H9 (cell line): ENCODE results near the gene PPM1G. TPM values are rescaled to one million over a fixed set of nuclear protein-coding genes. Genes with fewer than 3 reads are reported as not detected.
A peak's percentile ranks its signal among the peaks of the same experiment; 100 is the strongest.

ENCODE experiments used
- DNase-seq: peaks from one replicate; pipeline ENCODE4 v3.0.0-alpha.2; 2017
- H2AFZ ChIP-seq: one replicate; pipeline ENCODE4 v1.6.1; 2013; ENCODE audit warnings: mild to moderate bottlenecking, low read length, control low read depth, moderate library complexity
- H2AK5ac ChIP-seq: 2 replicates; pipeline ENCODE4 v1.6.1; 2013; ENCODE audit warnings: low read length, control low read depth, mixed read lengths; ENCODE audit not compliant: insufficient read length
- H2BK120ac ChIP-seq: one replicate; pipeline ENCODE4 v1.6.1; 2013; ENCODE audit warnings: low read depth, mild to moderate bottlenecking, low read length, control low read depth, inconsistent platforms; ENCODE audit not compliant: poor library complexity, severe bottlenecking
- H2BK12ac ChIP-seq: 2 replicates; pipeline ENCODE4 v1.6.1; 2013; ENCODE audit warnings: low read length, control low read depth, mixed read lengths, low read depth; ENCODE audit not compliant: insufficient read length
- H2BK15ac ChIP-seq: 2 replicates; pipeline ENCODE4 v1.6.1; 2013; ENCODE audit warnings: low read depth, low read length, control low read depth
- H2BK20ac ChIP-seq: one replicate; pipeline ENCODE4 v1.6.1; 2013; ENCODE audit warnings: low read depth, mild to moderate bottlenecking, low read length, control low read depth, inconsistent platforms; ENCODE audit not compliant: poor library complexity, severe bottlenecking
- H2BK5ac ChIP-seq: 2 replicates; pipeline ENCODE4 v1.6.1; 2013; ENCODE audit warnings: low read length, control low read depth, mixed read lengths; ENCODE audit not compliant: insufficient read length
- H3K14ac ChIP-seq: 2 replicates; pipeline ENCODE4 v1.6.1; 2013; ENCODE audit warnings: low read length, control low read depth; ENCODE audit not compliant: insufficient read depth
- H3K18ac ChIP-seq: 2 replicates; pipeline ENCODE4 v1.6.1; 2013; ENCODE audit warnings: low read depth, mild to moderate bottlenecking, mixed read lengths, low read length, control low read depth; ENCODE audit not compliant: insufficient read length
- H3K23ac ChIP-seq: 2 replicates; pipeline ENCODE4 v1.6.1; 2013; ENCODE audit warnings: low read length, control low read depth, mixed read lengths, low read depth; ENCODE audit not compliant: insufficient read length
- H3K23me2 ChIP-seq: 2 replicates; pipeline ENCODE4 v1.6.1; 2013; ENCODE audit warnings: low read depth, mild to moderate bottlenecking, mixed read lengths, low read length, control low read depth; ENCODE audit not compliant: insufficient read length, poor library complexity, severe bottlenecking
- H3K27ac ChIP-seq: 2 replicates; pipeline ENCODE4 v1.5.1; 2013; ENCODE audit warnings: low read length, control low read depth, mixed read lengths, low read depth; ENCODE audit not compliant: insufficient read length
- H3K27me3 ChIP-seq: 2 replicates; pipeline ENCODE4 v1.6.1; 2013; ENCODE audit warnings: low read length, control low read depth, inconsistent platforms; ENCODE audit not compliant: insufficient read depth
- H3K4ac ChIP-seq: 2 replicates; pipeline ENCODE4 v1.6.1; 2013; ENCODE audit warnings: low read depth, mild to moderate bottlenecking, control low read depth, inconsistent platforms, low read length, moderate library complexity
- H3K4me1 ChIP-seq: 2 replicates; pipeline ENCODE4 v1.6.1; 2013; ENCODE audit warnings: low read length, control low read depth, inconsistent platforms; ENCODE audit not compliant: insufficient read depth
- H3K4me2 ChIP-seq: 2 replicates; pipeline ENCODE4 v1.6.1; 2013; ENCODE audit warnings: low read length, control low read depth, mixed read lengths; ENCODE audit not compliant: insufficient read length, insufficient read depth
- H3K56ac ChIP-seq: 2 replicates; pipeline ENCODE4 v1.6.1; 2013; ENCODE audit warnings: low read depth, mild to moderate bottlenecking, mixed read lengths, low read length, control low read depth; ENCODE audit not compliant: insufficient read length
- H3K79me1 ChIP-seq: 2 replicates; pipeline ENCODE4 v1.6.1; 2013; ENCODE audit warnings: low read depth, mild to moderate bottlenecking, moderate library complexity, low read length, control low read depth, inconsistent platforms; ENCODE audit not compliant: insufficient read depth, poor library complexity, severe bottlenecking
- H3K79me2 ChIP-seq: 2 replicates; pipeline ENCODE4 v1.6.1; 2013; ENCODE audit warnings: low read length, control low read depth, inconsistent platforms; ENCODE audit not compliant: insufficient read depth
- H3K9ac ChIP-seq: 2 replicates; pipeline ENCODE4 v1.6.1; 2013; ENCODE audit warnings: low read length, control low read depth, mixed read lengths; ENCODE audit not compliant: insufficient read length; ENCODE audit errors: extremely low read depth
- H3K9me3 ChIP-seq: one replicate; pipeline ENCODE4 v1.6.1; 2013; ENCODE audit warnings: low read depth, low read length, inconsistent platforms; ENCODE audit not compliant: control insufficient read depth
- H3T11ph ChIP-seq: one replicate; pipeline ENCODE4 v1.6.1; 2013; ENCODE audit warnings: mild to moderate bottlenecking, low read length, control low read depth, inconsistent platforms
- H4K20me1 ChIP-seq: one replicate; pipeline ENCODE4 v1.6.1; 2013; ENCODE audit not compliant: control insufficient read depth, insufficient read length, insufficient read depth
- H4K5ac ChIP-seq: 2 replicates; pipeline ENCODE4 v1.6.1; 2013; ENCODE audit warnings: low read depth, mild to moderate bottlenecking, mixed read lengths, low read length, control low read depth; ENCODE audit not compliant: insufficient read length
- H4K8ac ChIP-seq: replicated peaks from 2 replicates; pipeline ENCODE4 v1.6.1; 2013; ENCODE audit warnings: low read length, control low read depth, mixed read lengths, low read depth; ENCODE audit not compliant: insufficient read length
- H4K91ac ChIP-seq: 2 replicates; pipeline ENCODE4 v1.6.1; 2013; ENCODE audit warnings: low read depth, mild to moderate bottlenecking, moderate library complexity, mixed read lengths, low read length, control low read depth; ENCODE audit not compliant: insufficient read length
- H3K27ac Mint-ChIP-seq, 3 experiments: 2 replicates in 2 of 3; 3 replicates in 1 of 3; pipeline ENCODE4 v1.8.0; 2020 to 2021; ENCODE audit warnings: mixed read lengths in 3 of 3, mild to moderate bottlenecking in 1 of 3, moderate library complexity in 1 of 3
- H3K27me3 Mint-ChIP-seq: 2 replicates; pipeline ENCODE4 v1.8.0; 2021; ENCODE audit warnings: low read depth, mild to moderate bottlenecking, moderate library complexity, mixed read lengths
- H3K36me3 Mint-ChIP-seq, 3 experiments: 2 replicates in 2 of 3; 3 replicates in 1 of 3; pipeline ENCODE4 v1.8.0; 2020 to 2021; ENCODE audit warnings: low read depth in 3 of 3, mixed read lengths in 3 of 3; ENCODE audit not compliant: insufficient read depth in 1 of 3
- H3K4me1 Mint-ChIP-seq, 2 experiments: 2 replicates each; pipeline ENCODE4 v1.8.0; 2020; ENCODE audit warnings: mixed read lengths in 2 of 2
- H3K4me3 Mint-ChIP-seq, 2 experiments: 2 replicates in 1 of 2; 3 replicates in 1 of 2; pipeline ENCODE4 v1.8.0; 2020 to 2021; ENCODE audit warnings: mild to moderate bottlenecking in 2 of 2, mixed read lengths in 2 of 2, moderate library complexity in 1 of 2
- H3K9me3 Mint-ChIP-seq, 2 experiments: 2 replicates in 1 of 2; 3 replicates in 1 of 2; pipeline ENCODE4 v1.8.0; 2020; ENCODE audit warnings: mild to moderate bottlenecking in 2 of 2, mixed read lengths in 2 of 2, moderate library complexity in 1 of 2
- WGBS: extraction: QIAGEN DNeasy Blood & Tissue Kit; methylation state at CpG from one replicate; pipeline ENCODE4 v1.1.7; 2013; ENCODE audit warnings: missing lambda C conversion rate, low lambda C conversion rate, mixed read lengths; ENCODE audit not compliant: insufficient read length; ENCODE audit errors: extremely low coverage; 5-methylcytosine and 5-hydroxymethylcytosine counted together
- total RNA-seq: library from RNA; stranded (reverse); gene quantifications from 2 replicates; pipeline ENCODE4 v1.2.1, GENCODE V29; 2021
- TF ChIP-seq, protein P1 (sequence below): fragments of 200-600 bp; sonication (generic); conservative IDR thresholded peaks from 3 replicates; pipeline ENCODE4 v1.8.0; 2021; ENCODE audit warnings: antibody characterized with exemption, mild to moderate bottlenecking

The PPM1G gene
- total RNA-seq, 1 experiment from 2014 or later, result 146 TPM

GRCh38 chr2:27378096-27378808 lies 31.1 kb downstream of the PPM1G start:
- no peak overlapping the region for H2BK5ac ChIP-seq
- no peak overlapping the region for H3K18ac ChIP-seq
- H2BK15ac ChIP-seq, result no peak overlapping the region
- H3K9ac ChIP-seq, result no peak overlapping the region
- H2AFZ ChIP-seq, result no peak overlapping the region
- H4K5ac ChIP-seq, result no peak overlapping the region
- no peak overlapping the region for H2BK12ac ChIP-seq
- no peak overlapping the region for H3T11ph ChIP-seq
- no peak overlapping the region for H4K91ac ChIP-seq
- no peaks in the 10 kb centered on the region for H3K79me2 ChIP-seq
- H3K14ac ChIP-seq, result no peak overlapping the region
- no peaks in the 10 kb centered on the region for H3K9me3 ChIP-seq
- H4K20me1 ChIP-seq, result no peaks in the 10 kb centered on the region
- no peak overlapping the region for H2AK5ac ChIP-seq
- H2BK120ac ChIP-seq, result no peak overlapping the region
- TF ChIP-seq, protein P1, sequence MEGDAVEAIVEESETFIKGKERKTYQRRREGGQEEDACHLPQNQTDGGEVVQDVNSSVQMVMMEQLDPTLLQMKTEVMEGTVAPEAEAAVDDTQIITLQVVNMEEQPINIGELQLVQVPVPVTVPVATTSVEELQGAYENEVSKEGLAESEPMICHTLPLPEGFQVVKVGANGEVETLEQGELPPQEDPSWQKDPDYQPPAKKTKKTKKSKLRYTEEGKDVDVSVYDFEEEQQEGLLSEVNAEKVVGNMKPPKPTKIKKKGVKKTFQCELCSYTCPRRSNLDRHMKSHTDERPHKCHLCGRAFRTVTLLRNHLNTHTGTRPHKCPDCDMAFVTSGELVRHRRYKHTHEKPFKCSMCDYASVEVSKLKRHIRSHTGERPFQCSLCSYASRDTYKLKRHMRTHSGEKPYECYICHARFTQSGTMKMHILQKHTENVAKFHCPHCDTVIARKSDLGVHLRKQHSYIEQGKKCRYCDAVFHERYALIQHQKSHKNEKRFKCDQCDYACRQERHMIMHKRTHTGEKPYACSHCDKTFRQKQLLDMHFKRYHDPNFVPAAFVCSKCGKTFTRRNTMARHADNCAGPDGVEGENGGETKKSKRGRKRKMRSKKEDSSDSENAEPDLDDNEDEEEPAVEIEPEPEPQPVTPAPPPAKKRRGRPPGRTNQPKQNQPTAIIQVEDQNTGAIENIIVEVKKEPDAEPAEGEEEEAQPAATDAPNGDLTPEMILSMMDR, result peak; percentile 26; the same call in 2 of the 3 replicates
- H3K27ac ChIP-seq, result no peak overlapping the region
- Mint-ChIP-seq H3K9me3 (no peaks in the 10 kb centered on the region), H3K36me3 (peaks cover 42 to 91% (median 76%) of the 10 kb centered on the region in 3 experiments; a peak in 6 of 7 replicates), H3K27ac (no peak overlapping the region; a peak in 2 of 7 replicates), H3K4me3 (peak overlapping the region; percentile 35 to 86; a peak in 2 of 5 replicates), H3K27me3 (peaks cover 1% of the 10 kb centered on the region; the same call in 1 of the 2 replicates), H3K4me1 (peaks cover 19 to 27% of the 10 kb centered on the region in 2 experiments)
- no peak overlapping the region for H2BK20ac ChIP-seq
- no peak overlapping the region for H3K23ac ChIP-seq
- no peak overlapping the region for H3K4me2 ChIP-seq
- DNase-seq, result peak; percentile 35
- no peaks in the 10 kb centered on the region for H3K79me1 ChIP-seq
- no peaks in the 10 kb centered on the region for H3K27me3 ChIP-seq
- no peak overlapping the region for H4K8ac ChIP-seq
- H3K4ac ChIP-seq, result no peak overlapping the region
- H3K56ac ChIP-seq, result no peak overlapping the region
- no CpG with 5 or more reads among the region's 29 CpGs for WGBS
- H3K23me2 ChIP-seq, result peaks cover 12% of the 10 kb centered on the region
- H3K4me1 ChIP-seq, result no peaks in the 10 kb centered on the region
